HT1080 (cell line): ENCODE measurements around the gene FBXO3. TPM values are rescaled to one million over a fixed set of nuclear protein-coding genes. Genes with fewer than 3 reads are reported as not detected.
A peak's percentile ranks its signal among the peaks of the same experiment; 100 is the strongest.

ENCODE experiments used
- DNase-seq: peaks from one replicate; pipeline ENCODE4 v3.0.0-alpha.2; 2015; ENCODE audit warnings: low read depth
- total RNA-seq: library from RNA; depleted of rRNA; stranded (reverse); fragments of >200 nt; shearing (Covaris generic); gene quantifications from 2 replicates; pipeline ENCODE4 v1.2.3, GENCODE V29; 2014

Gene FBXO3
- total RNA-seq, 1 experiment from 2014 or later: 18.6 TPM

- peak; percentile 33 for DNase-seq
Measured at GRCh38 chr11:33773404-33773986, 825 bp downstream of the FBXO3 start.

DNA sequence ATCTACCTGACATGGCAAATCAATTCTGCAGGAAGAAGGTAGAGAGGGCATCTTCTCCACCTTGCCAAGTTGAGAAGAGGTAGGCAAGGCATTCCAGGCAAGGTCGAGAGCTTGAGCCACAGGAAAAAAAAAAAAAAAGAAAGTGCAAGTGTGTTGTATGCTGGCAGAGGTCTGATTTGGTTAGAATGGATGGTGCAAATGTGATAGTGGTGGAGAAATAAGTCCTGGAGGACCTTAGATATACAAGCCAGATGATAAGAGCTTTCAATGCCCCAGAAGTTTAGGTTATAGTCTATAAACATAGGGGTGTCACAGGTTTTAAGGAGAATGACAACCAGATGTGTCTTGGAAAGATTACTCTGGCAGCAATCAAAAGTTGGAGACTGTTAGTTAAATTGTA lies 1.4 kb downstream of the FBXO3 start:
- no peak for DNase-seq

DNA sequence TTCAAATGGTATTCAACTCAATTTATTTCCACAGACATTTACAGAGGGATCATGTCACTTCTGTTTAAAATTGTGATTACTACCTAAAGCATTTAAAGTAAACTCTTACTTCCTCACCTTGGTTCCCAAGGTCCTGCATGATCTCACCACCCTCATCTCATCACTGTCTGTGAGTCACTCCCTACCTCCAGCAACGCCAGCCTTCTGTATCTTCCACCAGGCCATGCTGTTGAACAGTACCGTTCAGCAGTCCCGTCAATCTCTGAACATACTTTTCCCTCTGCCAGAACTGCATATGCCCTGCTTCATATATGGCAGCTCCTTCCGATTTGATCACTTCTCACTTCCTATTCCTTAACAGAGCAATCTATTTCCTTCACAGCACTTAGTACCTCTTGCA lies 2.0 kb downstream of the FBXO3 start:
- peak; percentile 61 for DNase-seq

DNA sequence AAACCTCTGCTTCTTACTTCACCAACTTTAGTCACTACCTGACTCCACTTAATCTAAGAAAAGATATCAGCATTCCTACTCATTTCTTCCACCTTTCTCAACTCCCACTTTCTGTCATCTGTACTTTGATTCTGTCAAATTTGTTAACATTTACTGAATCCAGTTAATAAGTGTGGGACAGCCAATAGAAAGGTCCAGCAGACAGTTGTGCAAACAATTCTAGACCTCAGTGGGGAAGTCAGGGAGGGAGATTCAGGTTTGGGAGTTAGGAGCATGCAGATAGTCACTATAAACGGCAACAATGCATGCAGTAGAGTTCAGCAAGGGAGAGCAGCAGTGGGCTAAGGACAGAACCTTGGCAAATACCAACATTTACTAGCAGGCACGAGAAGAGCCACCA lies 4.1 kb downstream of the FBXO3 start:
- DNase-seq: no peak

GRCh38 chr11:33769542-33769941 lies 4.8 kb downstream of the FBXO3 start:
- DNase-seq: no peak

DNA sequence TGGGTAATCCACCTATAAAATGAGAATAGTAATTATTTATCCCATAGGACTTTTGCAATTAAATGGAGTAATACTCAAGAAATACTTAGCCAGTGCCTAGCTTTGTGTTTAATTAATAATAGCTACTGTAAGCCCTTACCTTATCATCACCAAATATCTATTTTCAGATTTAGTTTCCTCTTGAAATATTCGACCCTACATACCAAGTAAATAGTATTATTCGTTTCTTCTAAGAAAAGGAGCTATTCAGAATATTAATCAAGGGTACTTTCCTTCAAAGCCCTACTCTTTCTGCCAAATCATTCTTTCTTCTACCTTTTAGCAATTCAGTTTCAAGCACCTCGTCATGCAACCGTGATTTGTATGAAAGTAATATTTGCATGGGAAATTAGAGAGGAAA lies 6.7 kb downstream of the FBXO3 start:
- no peak for DNase-seq

DNA sequence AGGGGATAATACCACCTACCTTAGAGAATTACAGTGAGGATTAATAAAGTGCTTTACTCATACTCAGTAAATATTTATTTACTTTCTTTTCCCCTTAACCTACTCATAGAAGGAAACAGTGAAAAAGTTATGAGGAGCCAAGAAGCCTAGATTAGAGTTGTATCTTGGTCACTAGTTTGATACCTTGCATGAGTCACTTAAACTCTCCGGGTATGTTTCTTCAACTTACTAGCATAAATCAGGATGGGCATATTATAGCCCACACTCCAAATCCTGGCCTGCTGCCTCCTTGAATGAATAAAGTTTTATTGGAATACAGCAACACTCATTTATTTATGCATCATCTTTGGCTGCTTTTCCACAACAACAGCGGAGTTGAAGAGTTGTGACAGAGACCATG lies 8.2 kb downstream of the FBXO3 start:
- DNase-seq: no peak

- DNase-seq: no peak
Measured at GRCh38 chr11:33761471-33761870, 12.8 kb downstream of the FBXO3 start.

GRCh38 chr11:33753304-33753967 lies 20.9 kb downstream of the FBXO3 start:
- peak; percentile 79 for DNase-seq

- DNase-seq: no peak
Measured at GRCh38 chr11:33751878-33752277, 22.4 kb downstream of the FBXO3 start.

- no peak for DNase-seq
Measured at GRCh38 chr11:33747979-33748378, 26.3 kb downstream of the FBXO3 start.

DNA sequence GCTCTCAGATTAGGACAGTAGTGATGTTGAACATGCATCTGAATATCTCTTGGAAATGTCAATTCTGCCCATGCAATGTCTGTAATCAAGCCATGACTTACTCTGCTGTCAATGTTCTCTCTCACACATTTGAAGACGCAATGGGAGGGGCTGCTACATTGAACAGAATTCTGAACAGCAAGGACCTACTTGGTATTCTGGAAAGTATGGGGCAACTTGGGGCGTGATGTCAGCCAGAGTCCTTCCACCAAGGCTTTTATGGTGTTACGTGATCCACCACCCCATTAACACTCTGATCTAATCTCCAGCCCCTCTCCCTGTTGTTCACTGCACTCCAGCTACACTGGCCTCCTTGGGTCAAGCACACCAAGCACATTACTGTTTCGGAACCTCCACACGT lies 31.0 kb downstream of the FBXO3 start:
- no peak for DNase-seq

DNA sequence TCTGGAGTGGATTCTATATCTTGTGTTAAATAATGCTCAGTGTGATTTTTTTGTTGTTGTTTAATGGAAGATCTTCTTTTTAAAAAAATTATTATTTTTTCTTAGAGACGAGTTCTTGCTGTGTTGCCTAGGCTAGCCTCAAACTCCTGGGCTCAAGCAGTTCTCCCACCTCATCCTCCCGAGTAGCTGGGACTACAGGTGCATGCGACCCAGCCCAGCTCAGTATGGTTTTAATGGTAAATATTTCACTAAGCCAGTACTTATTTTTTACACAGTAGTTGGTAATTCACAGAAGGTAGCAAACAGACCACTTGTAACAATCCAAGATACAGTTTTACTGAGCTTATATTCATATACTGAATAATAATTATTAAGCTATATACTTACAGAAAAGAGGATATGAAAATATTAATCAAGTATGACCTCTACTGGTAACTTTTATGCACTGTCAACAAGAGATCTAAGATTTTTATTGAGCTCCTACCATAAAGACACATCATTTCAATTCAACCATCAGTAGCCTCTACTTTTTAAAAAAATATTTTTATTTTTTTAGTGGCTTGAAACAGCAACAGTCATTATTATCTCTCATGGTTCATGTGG lies 32.0 kb downstream of the FBXO3 start:
- DNase-seq: no peak

- DNase-seq: peak; percentile 57
Measured at GRCh38 chr11:33741806-33742205, 32.5 kb downstream of the FBXO3 start.

DNA sequence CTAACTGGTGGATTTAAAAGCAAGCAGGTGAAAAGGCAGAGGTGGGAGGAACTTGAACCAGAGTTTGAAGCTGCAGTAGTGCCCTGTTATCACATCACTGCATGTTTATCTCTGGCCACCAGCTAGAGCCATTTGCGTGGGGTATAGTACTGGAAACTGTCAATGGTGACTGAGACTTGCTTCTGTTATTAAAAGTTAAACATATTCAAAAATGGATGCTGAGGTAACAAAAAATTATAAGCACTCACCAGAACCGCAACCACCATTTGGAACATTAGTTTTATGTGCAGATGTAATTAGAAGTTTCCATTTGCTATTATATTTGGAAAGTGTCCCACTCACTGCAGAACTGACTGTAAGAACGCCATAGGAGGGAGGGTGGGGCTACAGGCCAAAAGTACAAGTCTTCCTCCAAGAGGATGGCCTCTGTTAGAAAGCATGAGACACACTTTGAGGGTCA lies 36.9 kb downstream of the FBXO3 start:
- no peak for DNase-seq

DNA sequence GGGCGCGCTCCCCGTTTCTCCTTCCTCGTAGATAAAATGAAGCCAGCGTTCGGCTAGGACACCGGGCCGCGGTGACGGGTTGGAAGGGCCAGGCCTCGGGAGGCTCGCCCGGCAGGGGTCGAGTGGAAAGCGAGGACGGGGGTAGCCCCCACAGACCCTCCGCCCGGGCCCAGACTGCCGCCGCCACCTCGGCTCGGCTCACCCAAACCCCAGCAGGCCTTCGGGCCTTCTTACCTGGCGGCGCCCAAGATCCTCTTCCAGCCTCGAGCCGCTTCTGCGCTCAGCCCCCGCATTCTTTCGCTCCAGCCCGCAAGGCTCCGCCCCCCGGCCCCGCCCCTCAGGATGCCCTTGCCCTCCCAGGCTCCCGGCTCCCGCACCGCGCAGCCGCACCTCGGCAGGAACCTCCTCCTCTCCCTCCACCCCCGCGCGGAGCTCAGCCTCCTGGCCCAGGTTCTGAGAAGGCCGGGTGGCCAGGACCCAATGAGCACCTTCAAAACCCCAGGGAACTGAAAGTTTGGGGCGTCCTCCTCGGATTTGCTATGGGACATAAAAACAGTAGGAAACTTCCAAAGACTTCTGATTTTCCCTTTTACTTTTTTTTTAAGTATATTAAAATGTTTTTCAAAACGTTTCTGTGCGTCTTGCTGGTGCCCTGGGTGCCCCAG lies 38.0 kb downstream of the FBXO3 start, which contains the start of gene CD59:
Gene CD59, minus strand, starts transcription at position 276 of the 665 bp plus-strand sequence. CDS start 13,978 bp downstream, outside the sequence.
- peak; percentile 93 for DNase-seq

GRCh38 chr11:33735271-33736147 lies 38.8 kb downstream of the FBXO3 start:
- DNase-seq: no peak

DNA sequence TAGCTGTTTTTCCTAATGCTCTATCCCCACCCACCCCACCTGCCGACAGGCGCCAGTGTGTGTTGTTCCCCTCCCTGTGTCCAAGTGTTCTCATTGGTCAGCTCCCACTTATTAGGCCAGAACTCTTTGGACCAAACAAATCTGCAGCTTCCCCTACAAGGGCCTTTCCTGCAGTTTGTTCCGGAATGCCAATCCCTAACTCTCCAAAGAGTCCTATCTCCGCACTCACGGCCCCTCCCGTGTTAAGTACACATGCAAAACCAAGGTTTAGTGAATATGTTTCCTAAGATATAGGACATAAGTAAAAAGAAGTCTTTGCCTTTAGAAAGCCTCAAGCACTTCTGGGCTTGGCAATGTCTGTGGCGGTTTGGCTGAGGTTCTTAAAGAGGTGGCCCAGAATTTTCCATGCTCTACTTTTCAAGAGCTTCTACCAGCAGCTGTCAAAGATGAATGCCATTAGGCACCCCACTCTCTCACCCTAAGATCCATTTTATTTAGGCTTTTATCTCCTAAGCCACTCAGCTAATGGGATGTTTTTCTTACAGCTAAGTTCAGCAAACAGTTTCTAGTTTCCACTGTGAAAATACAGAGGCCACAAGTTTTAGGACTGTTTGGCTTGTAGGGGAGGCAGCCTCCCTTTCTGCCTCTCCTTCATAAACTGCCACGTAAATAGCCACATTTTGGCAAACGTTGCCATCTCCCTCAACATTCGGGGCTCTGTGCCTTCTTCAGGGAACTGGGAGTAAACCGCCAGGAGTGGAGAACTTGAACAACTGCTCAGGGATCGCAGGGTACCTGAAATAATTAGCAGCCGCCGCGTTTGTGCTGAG lies 39.7 kb downstream of the FBXO3 start:
- DNase-seq: peak; percentile 64

- DNase-seq: no peak
Measured at GRCh38 chr11:33733980-33734379, 40.3 kb downstream of the FBXO3 start.
